COLO668 (cell line): ENCODE measurements around the gene MTTP.
A peak's percentile ranks its signal among the peaks of the same experiment; 100 is the strongest.
"Not testable (repeated sequence)": the region's sequence is repeated elsewhere in the genome, so short reads cannot be mapped to it uniquely, and the experiment has no call there.

Experiments
- DNase-seq: peaks from one replicate; lab custom pipeline; 2025; ENCODE audit not compliant: unreplicated experiment; lab: John Stamatoyannopoulos, UW

Gene MTTP

GRCh38 chr4:99574530-99575324 is at the start of gene MTTP:
Gene MTTP (plus strand): TSS chr4:99574824. CDS start chr4:99574910, 86 bp downstream.
- DNase-seq: no peak

- DNase-seq: no peak
These were observed 45.4 kb upstream of the MTTP start for GRCh38 chr4:99529228-99529627.

GRCh38 chr4:99529956-99530355 is 44.7 kb upstream of the MTTP start:
- DNase-seq: no peak

GRCh38 chr4:99534699-99535098 is 39.9 kb upstream of the MTTP start:
- not testable (repeated sequence) for DNase-seq

GRCh38 chr4:99536271-99536670 is 38.4 kb upstream of the MTTP start:
- peak; percentile 47 for DNase-seq

GRCh38 chr4:99536848-99537247 is 37.8 kb upstream of the MTTP start:
- peak; percentile 33 for DNase-seq

GRCh38 chr4:99537674-99538073 is 37.0 kb upstream of the MTTP start:
- DNase-seq: no peak

GRCh38 chr4:99540277-99540939 is 34.2 kb upstream of the MTTP start:
- no peak for DNase-seq

- DNase-seq: no peak
These were observed 21.8 kb upstream of the MTTP start for GRCh38 chr4:99552872-99553271.

- peak; percentile 96 for DNase-seq
These were observed 11.1 kb upstream of the MTTP start, which contains the start of gene TRMT10A for GRCh38 chr4:99563310-99564186. Gene TRMT10A (minus strand): TSS chr4:99564039. CDS start chr4:99559338, 4,701 bp downstream.

GRCh38 chr4:99564921-99565320 is 9.7 kb upstream of the MTTP start:
- peak; percentile 12 for DNase-seq

- DNase-seq: no peak
These were observed 2.7 kb upstream of the MTTP start for GRCh38 chr4:99571883-99572282.

- no peak for DNase-seq
These were observed 1.9 kb upstream of the MTTP start for GRCh38 chr4:99572527-99573240.

- no peak for DNase-seq
These were observed 772 bp upstream of the MTTP start for GRCh38 chr4:99573735-99574368.

GRCh38 chr4:99578714-99579113 is 4.1 kb downstream of the MTTP start:
- DNase-seq: no peak

GRCh38 chr4:99585516-99585915 is 10.9 kb downstream of the MTTP start:
- no peak for DNase-seq

- DNase-seq: peak; percentile 14
These were observed 11.7 kb downstream of the MTTP start for GRCh38 chr4:99586322-99586721.

GRCh38 chr4:99586797-99587196 is 12.2 kb downstream of the MTTP start:
- no peak for DNase-seq

GRCh38 chr4:99587309-99587708 is 12.7 kb downstream of the MTTP start:
- DNase-seq: no peak

- no peak for DNase-seq
These were observed 13.2 kb downstream of the MTTP start for GRCh38 chr4:99587803-99588202.
